ENCODE measurements around the gene CDKAL1.
"Not testable (repeated sequence)": the region's sequence is repeated elsewhere in the genome, so short reads cannot be mapped to it uniquely, and the experiment has no call there.

The CDKAL1 gene

GRCh38 chr6:21046276-21046675 lies 512.0 kb downstream of the CDKAL1 start:
- no peak for FAIRE-seq

DNA sequence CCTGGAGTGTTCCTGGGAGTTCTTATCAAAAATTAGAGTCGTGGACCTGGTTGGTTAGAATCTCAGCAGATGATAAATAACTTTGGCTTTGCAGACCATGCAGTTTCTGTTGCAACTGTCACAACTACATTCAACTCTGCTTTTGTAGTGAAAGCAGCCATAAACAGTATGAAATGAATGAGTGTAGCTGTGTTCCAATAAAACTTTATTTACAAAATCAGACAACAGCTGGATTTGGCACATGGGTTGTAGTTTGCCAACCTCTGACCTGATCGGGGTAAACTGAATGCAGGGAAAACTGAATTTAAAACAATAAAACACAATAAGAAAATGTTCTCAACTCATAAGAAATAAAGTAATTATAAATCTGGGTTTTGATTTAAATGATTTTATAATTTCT lies 513.8 kb downstream of the CDKAL1 start:
- no peak for FAIRE-seq

DNA sequence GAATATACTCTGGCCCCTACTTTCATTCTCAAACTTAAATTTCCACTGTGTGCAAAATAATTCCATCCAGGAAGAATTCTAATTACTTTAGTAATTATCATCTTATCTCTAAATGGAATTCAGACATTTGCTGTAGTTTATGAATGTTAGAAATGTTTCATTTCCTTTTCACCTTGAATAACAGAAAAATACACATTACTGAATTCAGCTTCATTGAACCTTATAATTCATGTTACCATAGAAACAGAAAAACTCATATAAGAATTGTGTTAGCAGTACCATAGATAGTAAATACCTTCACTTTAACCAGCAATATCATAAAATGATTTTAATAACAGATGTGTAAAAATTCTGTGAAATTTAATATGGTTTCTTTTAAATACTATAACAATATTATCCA lies 514.9 kb downstream of the CDKAL1 start:
- no peak for FAIRE-seq

- no peak for FAIRE-seq
Observed at GRCh38 chr6:21049572-21049971, 515.3 kb downstream of the CDKAL1 start.

DNA sequence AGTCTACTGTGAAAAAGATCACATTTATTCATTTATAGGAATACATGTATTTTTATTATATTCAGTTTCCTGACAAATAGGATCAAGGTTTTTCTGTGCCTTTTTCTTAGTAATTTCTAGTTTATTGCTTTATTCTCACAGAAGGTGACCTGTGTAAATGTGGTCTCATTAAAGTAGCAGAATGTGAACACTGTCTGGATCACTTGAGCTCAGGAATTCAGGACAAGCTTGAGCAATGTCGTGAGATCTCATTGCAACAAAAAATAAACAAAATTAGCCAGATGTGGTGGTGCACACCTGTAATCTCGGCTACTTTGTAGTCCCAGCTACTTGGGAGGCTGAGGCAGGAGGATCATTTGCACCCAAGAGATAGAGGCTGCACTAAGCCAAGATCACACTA lies 516.7 kb downstream of the CDKAL1 start:
- FAIRE-seq: no peak

- no peak for FAIRE-seq
Observed at GRCh38 chr6:21051777-21052176, 517.5 kb downstream of the CDKAL1 start.

GRCh38 chr6:21053612-21054011 lies 519.4 kb downstream of the CDKAL1 start:
- no peak for FAIRE-seq

DNA sequence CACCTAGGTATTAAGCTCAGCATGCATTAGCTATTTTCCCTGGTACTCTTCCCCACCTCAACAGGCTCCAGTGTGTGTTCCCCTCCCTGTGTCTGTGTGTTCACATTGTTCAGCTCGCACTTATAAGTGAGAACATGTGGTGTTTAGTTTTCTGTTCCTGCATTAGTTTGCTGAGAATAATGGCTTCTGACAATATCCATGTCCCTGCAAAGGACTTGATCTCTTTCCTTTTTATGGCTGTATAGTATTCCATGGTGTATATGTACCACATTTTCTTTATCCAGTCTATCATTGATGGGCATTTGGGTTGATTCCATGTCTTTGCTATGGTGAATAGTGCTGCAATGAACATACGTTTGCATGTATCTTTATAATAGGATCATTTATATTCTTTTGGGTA lies 521.2 kb downstream of the CDKAL1 start:
- not testable (repeated sequence) for FAIRE-seq

DNA sequence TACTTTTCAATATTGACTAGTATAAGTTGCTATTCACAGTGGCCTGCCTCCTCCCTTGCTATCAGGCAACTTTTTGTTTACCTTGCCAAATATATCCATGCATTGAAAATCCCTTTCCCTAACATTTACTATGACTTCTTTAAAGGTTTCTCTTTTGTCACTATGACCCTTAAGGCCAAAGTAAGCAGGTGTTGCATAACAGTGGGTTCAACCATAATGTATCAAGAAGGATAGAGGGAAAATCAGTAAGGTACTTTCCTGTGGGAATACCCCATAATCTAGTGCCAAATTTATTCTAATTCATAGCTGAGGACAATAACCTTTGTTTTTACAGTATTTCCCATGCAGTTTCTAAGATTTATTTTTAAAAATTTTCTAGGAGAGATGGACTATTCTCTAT lies 527.6 kb downstream of the CDKAL1 start:
- FAIRE-seq: no peak

DNA sequence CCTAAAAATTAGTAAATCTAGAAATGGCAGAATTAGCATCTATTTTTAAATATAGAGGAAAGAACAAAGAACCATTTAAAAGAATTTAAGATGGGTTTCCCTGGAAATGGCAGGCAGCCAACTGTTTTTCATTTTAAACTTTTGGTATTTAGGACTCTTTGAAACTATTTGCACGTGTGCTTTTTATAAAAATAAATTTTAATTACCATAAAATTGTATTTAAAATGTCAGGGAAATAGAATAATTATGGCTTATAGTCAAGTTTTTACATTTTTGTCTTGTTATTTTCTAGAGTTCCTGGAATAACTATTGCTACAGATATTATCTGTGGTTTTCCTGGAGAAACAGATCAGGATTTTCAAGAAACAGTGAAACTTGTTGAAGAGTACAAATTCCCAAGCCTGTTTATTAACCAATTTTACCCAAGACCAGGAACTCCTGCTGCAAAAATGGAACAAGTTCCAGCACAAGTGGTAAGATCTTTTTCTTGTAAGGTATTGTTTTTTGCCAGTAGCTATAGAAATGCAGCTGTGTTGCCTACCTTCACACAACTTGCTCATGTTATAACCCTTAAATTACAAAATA lies 530.6 kb downstream of the CDKAL1 start:
- FAIRE-seq: no peak

- FAIRE-seq: no peak
Observed at GRCh38 chr6:21067521-21067920, 533.3 kb downstream of the CDKAL1 start.

GRCh38 chr6:21070620-21071019 lies 536.4 kb downstream of the CDKAL1 start:
- no peak for FAIRE-seq

- no peak for FAIRE-seq
Observed at GRCh38 chr6:21071780-21072468, 537.7 kb downstream of the CDKAL1 start.

GRCh38 chr6:21073318-21073839 lies 539.1 kb downstream of the CDKAL1 start:
- no peak for FAIRE-seq

- no peak for FAIRE-seq
Observed at GRCh38 chr6:21074484-21074883, 540.2 kb downstream of the CDKAL1 start.

DNA sequence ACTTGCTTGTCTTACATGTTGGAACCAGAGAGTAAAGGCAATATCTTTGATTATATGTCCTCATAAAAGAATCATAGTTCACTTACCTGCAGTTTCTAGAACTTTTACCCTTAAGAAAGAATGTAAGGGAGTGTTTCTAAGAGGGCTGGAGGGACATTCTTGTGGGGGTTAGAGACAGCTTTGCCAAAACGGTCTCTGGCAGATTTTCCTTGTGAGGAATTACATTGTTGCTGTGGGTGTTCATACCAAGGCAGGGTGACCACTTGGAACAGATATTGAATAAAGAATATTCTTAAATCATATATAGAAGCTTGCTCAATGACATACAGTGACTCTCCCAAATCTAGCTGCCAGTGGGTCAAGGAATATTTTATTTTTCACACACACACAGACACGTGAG lies 541.7 kb downstream of the CDKAL1 start:
- FAIRE-seq: no peak

DNA sequence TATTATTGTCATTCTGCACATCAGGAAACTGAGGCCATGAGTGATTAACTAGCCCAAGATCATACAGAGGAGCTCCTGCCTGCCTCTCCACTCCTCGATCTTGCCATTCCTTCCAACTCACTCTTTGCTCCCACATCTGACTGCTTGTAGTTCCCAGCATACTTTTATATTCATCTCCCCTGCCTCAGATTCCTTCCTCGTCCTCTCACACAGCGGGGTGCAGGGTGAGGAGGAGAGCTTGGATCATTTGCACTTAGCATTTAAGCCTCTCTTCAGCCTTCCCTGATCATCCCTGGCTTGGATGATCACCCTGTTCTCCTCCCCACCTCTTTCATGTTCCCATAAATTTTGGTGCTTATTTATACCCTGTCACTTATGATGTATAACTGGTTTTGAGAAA lies 544.2 kb downstream of the CDKAL1 start:
- no peak for FAIRE-seq

- FAIRE-seq: no peak
Observed at GRCh38 chr6:21079468-21080048, 545.3 kb downstream of the CDKAL1 start.

DNA sequence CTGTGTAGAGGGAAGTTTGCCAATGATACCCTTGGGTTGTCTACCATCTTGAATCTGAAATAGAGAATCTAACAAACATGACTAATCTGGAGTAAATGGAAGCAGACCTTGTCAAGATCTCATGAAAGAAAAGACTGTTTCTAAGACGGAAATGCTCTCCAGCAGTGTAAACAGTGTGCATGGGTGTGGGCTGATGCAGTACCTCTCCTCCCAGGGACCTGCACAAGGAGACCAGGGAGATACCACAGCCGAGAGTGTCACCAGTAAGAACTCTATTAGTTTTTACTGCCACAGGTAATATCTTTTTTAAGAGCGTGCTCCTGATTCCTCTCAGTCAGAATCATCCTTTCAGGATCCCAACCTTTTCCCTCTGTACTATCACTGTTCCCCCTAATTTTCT lies 546.0 kb downstream of the CDKAL1 start:
- no peak for FAIRE-seq

- FAIRE-seq: no peak
Observed at GRCh38 chr6:21082091-21082490, 547.8 kb downstream of the CDKAL1 start.

- no peak for FAIRE-seq
Observed at GRCh38 chr6:21083708-21084107, 549.5 kb downstream of the CDKAL1 start.

- no peak for FAIRE-seq
Observed at GRCh38 chr6:21084656-21085055, 550.4 kb downstream of the CDKAL1 start.

- FAIRE-seq: no peak
Observed at GRCh38 chr6:21085211-21085610, 551.0 kb downstream of the CDKAL1 start.

GRCh38 chr6:21085643-21086042 lies 551.4 kb downstream of the CDKAL1 start:
- FAIRE-seq: no peak
